ENCODE data around the gene NOSIP. TPM values are rescaled to one million over a fixed set of nuclear protein-coding genes. Genes with fewer than 3 reads are reported as not detected.

NOSIP gene
- total and polyA plus RNA-seq, 5 donors from 2014 or later: 124 to 385 (median 280) TPM

GRCh38 chr19:49566302-49566701 lies 14.1 kb downstream of the NOSIP start:
- Histone ChIP-seq H3K4me3 (ENCODE audit: low read depth, low read length) (peak overlapping the region; percentile 62), H3K4me1 (ENCODE audit: control insufficient read depth, insufficient read depth, low read length, poor library complexity, severe bottlenecking) (peaks cover 96% of the 10 kb centered on the region), H3K36me3 (ENCODE audit: control insufficient read depth, insufficient read depth, low read length) (no peaks in the 10 kb centered on the region), H3K27ac (ENCODE audit: insufficient read depth, low read length, poor library complexity, severe bottlenecking) (peak overlapping the region; percentile 47), H3K9me3 (ENCODE audit: control insufficient read depth in 2 of 2, low read length in 2 of 2) (no peaks in the 10 kb centered on the region), H3K27me3 (ENCODE audit: control insufficient read depth, insufficient read depth, low read length) (no peaks in the 10 kb centered on the region)
- Mint-ChIP-seq H3K4me1 (peaks cover 33 to 93% (median 63%) of the 10 kb centered on the region in 4 donors), H3K27me3 (no peaks in the 10 kb centered on the region), H3K27ac (peak overlapping the region; percentile 89 to 96 (median 96)), H3K4me3 (peak overlapping the region; percentile 49 to 74 (median 71)), H3K9me3 (no peaks in the 10 kb centered on the region), H3K36me3 (peaks cover 14% of the 10 kb centered on the region)
- DNase-seq: peak in 1 of 3 donors; percentile 60
- no peak for ATAC-seq (ENCODE audit: low read depth in 2 of 2)

GRCh38 chr19:49565261-49565660 lies 15.1 kb downstream of the NOSIP start:
- H3K4me3 ChIP-seq (ENCODE audit: low read depth, low read length): peak overlapping the region; percentile 29
- Mint-ChIP-seq H3K4me3 (peak overlapping the region; percentile 55 to 79 (median 71)), H3K27me3 (no peaks in the 10 kb centered on the region), H3K9me3 (no peaks in the 10 kb centered on the region), H3K36me3 (peaks cover 18% of the 10 kb centered on the region), H3K4me1 (peaks cover 35 to 95% (median 64%) of the 10 kb centered on the region in 4 donors), H3K27ac (peak overlapping the region; percentile 96 to 97 (median 96))
- peak overlapping the region; percentile 79 for H3K27ac ChIP-seq (ENCODE audit: insufficient read depth, low read length, poor library complexity, severe bottlenecking)
- H3K4me1 ChIP-seq (ENCODE audit: control insufficient read depth, insufficient read depth, low read length, poor library complexity, severe bottlenecking): peaks cover 96% of the 10 kb centered on the region
- H3K9me3 ChIP-seq (ENCODE audit: control insufficient read depth in 2 of 2, low read length in 2 of 2): no peaks in the 10 kb centered on the region
- no peak for ATAC-seq (ENCODE audit: low read depth in 2 of 2)
- H3K36me3 ChIP-seq (ENCODE audit: control insufficient read depth, insufficient read depth, low read length): no peaks in the 10 kb centered on the region
- H3K27me3 ChIP-seq (ENCODE audit: control insufficient read depth, insufficient read depth, low read length): no peaks in the 10 kb centered on the region
- DNase-seq: no peak

GRCh38 chr19:49564616-49565045 lies 15.7 kb downstream of the NOSIP start:
- Histone ChIP-seq H3K27me3 (ENCODE audit: control insufficient read depth, insufficient read depth, low read length) (no peaks in the 10 kb centered on the region), H3K27ac (ENCODE audit: insufficient read depth, low read length, poor library complexity, severe bottlenecking) (peak overlapping the region; percentile 79), H3K4me1 (ENCODE audit: control insufficient read depth, insufficient read depth, low read length, poor library complexity, severe bottlenecking) (peaks cover 96% of the 10 kb centered on the region), H3K9me3 (ENCODE audit: control insufficient read depth in 2 of 2, low read length in 2 of 2) (no peaks in the 10 kb centered on the region), H3K4me3 (ENCODE audit: low read depth, low read length) (peak overlapping the region; percentile 29), H3K36me3 (ENCODE audit: control insufficient read depth, insufficient read depth, low read length) (no peaks in the 10 kb centered on the region)
- peak overlapping the region; percentile 16 to 79 (median 64) for H3K4me3 Mint-ChIP-seq
- H3K27ac Mint-ChIP-seq: peak overlapping the region; percentile 96 to 97 (median 96)
- H3K9me3 Mint-ChIP-seq: no peaks in the 10 kb centered on the region
- DNase-seq: peak in 2 of 3 donors; percentile 39 to 56
- peak; percentile 44 to 50 for ATAC-seq (ENCODE audit: low read depth in 2 of 2)
- H3K4me1 Mint-ChIP-seq: peaks cover 31 to 95% (median 63%) of the 10 kb centered on the region in 4 donors
- no peaks in the 10 kb centered on the region for H3K27me3 Mint-ChIP-seq
- peaks cover 20% of the 10 kb centered on the region for H3K36me3 Mint-ChIP-seq

GRCh38 chr19:49560358-49560900 lies 19.9 kb downstream of the NOSIP start:
- no peaks in the 10 kb centered on the region for H3K9me3 Mint-ChIP-seq
- Histone ChIP-seq H3K36me3 (ENCODE audit: control insufficient read depth, insufficient read depth, low read length) (peaks cover 20% of the 10 kb centered on the region), H3K4me1 (ENCODE audit: control insufficient read depth, insufficient read depth, low read length, poor library complexity, severe bottlenecking) (peaks cover 97% of the 10 kb centered on the region), H3K4me3 (ENCODE audit: low read depth, low read length) (peak overlapping the region; percentile 34), H3K9me3 (ENCODE audit: control insufficient read depth in 2 of 2, low read length in 2 of 2) (no peaks in the 10 kb centered on the region), H3K27me3 (ENCODE audit: control insufficient read depth, insufficient read depth, low read length) (no peaks in the 10 kb centered on the region), H3K27ac (ENCODE audit: insufficient read depth, low read length, poor library complexity, severe bottlenecking) (peak overlapping the region; percentile 79)
- peaks cover 40% of the 10 kb centered on the region for H3K36me3 Mint-ChIP-seq
- H3K4me3 Mint-ChIP-seq: peak overlapping the region; percentile 89 to 91 (median 90)
- no peaks in the 10 kb centered on the region for H3K27me3 Mint-ChIP-seq
- peak overlapping the region; percentile 96 to 97 (median 97) for H3K27ac Mint-ChIP-seq
- ATAC-seq (ENCODE audit: low read depth in 2 of 2) (peak in 1 of 2 donors; percentile 25), DNase-seq (peak in 1 of 3 donors; percentile 56)
- peaks cover 26 to 85% (median 53%) of the 10 kb centered on the region in 4 donors for H3K4me1 Mint-ChIP-seq

DNA sequence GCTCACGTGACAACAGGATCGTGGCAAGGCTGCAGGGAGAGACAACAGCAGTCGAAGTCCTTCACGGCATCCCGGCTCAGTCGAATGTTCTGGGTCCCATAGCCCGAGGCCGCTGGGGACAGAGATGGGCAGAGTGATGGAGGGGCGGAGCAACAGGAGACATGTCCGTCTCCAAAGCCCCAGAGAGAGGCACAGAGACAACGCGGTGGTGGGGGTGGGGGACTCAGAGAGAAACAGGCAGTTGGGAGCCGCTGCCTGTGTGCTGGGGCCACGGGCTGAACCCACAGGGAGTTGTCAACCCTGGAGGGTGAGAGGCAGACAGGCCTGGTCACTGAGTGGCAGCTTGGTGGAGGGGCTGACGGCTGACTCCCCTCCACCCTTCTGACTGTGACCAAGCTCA lies 20.4 kb downstream of the NOSIP start:
- peak overlapping the region; percentile 71 for H3K4me3 ChIP-seq (ENCODE audit: low read depth, low read length)
- peak overlapping the region; percentile 79 for H3K27ac ChIP-seq (ENCODE audit: insufficient read depth, low read length, poor library complexity, severe bottlenecking)
- H3K9me3 Mint-ChIP-seq: no peaks in the 10 kb centered on the region

DNA sequence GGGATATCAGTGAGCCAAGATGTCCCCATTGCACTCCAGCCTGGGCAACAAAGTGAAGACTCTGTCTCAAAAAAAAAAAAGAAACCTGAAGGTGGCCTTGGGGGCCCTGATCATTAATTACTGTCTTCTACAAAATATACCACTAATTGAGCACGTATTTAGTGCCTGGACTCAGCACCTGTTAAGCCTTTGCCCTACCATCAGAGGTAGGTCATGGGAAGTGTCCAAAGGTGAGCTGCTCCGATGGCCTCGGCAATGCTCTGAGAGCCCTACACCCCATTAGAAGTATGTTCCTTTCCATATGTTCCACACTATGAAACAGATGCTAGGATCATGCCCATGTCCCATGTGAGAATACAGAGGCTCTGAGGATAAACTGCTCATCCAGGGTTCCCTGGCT lies 20.9 kb downstream of the NOSIP start:
- Mint-ChIP-seq H3K9me3 (no peaks in the 10 kb centered on the region), H3K27me3 (no peaks in the 10 kb centered on the region), H3K36me3 (peaks cover 40% of the 10 kb centered on the region), H3K4me1 (peaks cover 22 to 85% (median 51%) of the 10 kb centered on the region in 4 donors), H3K4me3 (peak overlapping the region; percentile 89 to 91 (median 90)), H3K27ac (peak overlapping the region; percentile 96 to 97 (median 97))
- H3K36me3 ChIP-seq (ENCODE audit: control insufficient read depth, insufficient read depth, low read length): peaks cover 22% of the 10 kb centered on the region
- peak overlapping the region; percentile 79 for H3K27ac ChIP-seq (ENCODE audit: insufficient read depth, low read length, poor library complexity, severe bottlenecking)
- no peaks in the 10 kb centered on the region for H3K9me3 ChIP-seq (ENCODE audit: control insufficient read depth in 2 of 2, low read length in 2 of 2)
- peak overlapping the region; percentile 71 for H3K4me3 ChIP-seq (ENCODE audit: low read depth, low read length)
- peaks cover 97% of the 10 kb centered on the region for H3K4me1 ChIP-seq (ENCODE audit: control insufficient read depth, insufficient read depth, low read length, poor library complexity, severe bottlenecking)
- no peaks in the 10 kb centered on the region for H3K27me3 ChIP-seq (ENCODE audit: control insufficient read depth, insufficient read depth, low read length)
- DNase-seq (no peak), ATAC-seq (ENCODE audit: low read depth in 2 of 2) (no peak)

More for the DNA sequence above, 20.4 kb downstream of the NOSIP start:
- Mint-ChIP-seq H3K27ac (peak overlapping the region; percentile 96 to 97 (median 97)), H3K4me3 (peak overlapping the region; percentile 89 to 91 (median 90)), H3K4me1 (peaks cover 26 to 85% (median 51%) of the 10 kb centered on the region in 4 donors), H3K36me3 (peaks cover 41% of the 10 kb centered on the region), H3K27me3 (no peaks in the 10 kb centered on the region)
- Histone ChIP-seq H3K27me3 (ENCODE audit: control insufficient read depth, insufficient read depth, low read length) (no peaks in the 10 kb centered on the region), H3K36me3 (ENCODE audit: control insufficient read depth, insufficient read depth, low read length) (peaks cover 22% of the 10 kb centered on the region), H3K4me1 (ENCODE audit: control insufficient read depth, insufficient read depth, low read length, poor library complexity, severe bottlenecking) (peaks cover 97% of the 10 kb centered on the region), H3K9me3 (ENCODE audit: control insufficient read depth in 2 of 2, low read length in 2 of 2) (no peaks in the 10 kb centered on the region)
- DNase-seq (no peak), ATAC-seq (ENCODE audit: low read depth in 2 of 2) (no peak)

DNA sequence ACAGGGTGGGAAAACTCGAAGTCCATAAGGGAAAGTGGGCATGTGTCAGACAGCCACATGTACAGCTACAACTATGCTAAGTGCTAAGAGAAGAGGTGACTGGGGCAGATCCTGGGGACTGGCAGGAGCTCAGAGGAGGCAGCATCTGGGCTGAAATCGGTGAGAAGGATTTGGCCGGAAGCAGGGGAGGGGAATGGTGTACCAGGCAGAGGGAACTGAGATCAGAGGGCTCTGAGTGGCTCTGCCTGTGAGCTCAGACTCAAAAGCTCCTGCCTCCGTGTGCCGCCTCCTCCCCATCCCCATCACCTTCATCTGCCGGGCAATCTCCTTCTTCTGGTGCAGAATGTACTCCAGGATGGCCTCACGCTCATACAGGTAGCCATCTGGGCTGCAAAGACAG lies 21.8 kb downstream of the NOSIP start:
- Mint-ChIP-seq H3K27ac (peak overlapping the region; percentile 96 to 97 (median 97)), H3K36me3 (peaks cover 44% of the 10 kb centered on the region), H3K9me3 (peaks cover 0 to 1% (median 0%) of the 10 kb centered on the region in 7 donors), H3K27me3 (no peaks in the 10 kb centered on the region), H3K4me1 (peaks cover 21 to 87% (median 51%) of the 10 kb centered on the region in 4 donors), H3K4me3 (peak overlapping the region; percentile 89 to 91 (median 90))
- peaks cover 96% of the 10 kb centered on the region for H3K4me1 ChIP-seq (ENCODE audit: control insufficient read depth, insufficient read depth, low read length, poor library complexity, severe bottlenecking)
- H3K36me3 ChIP-seq (ENCODE audit: control insufficient read depth, insufficient read depth, low read length): peaks cover 22% of the 10 kb centered on the region
- peak overlapping the region; percentile 79 for H3K27ac ChIP-seq (ENCODE audit: insufficient read depth, low read length, poor library complexity, severe bottlenecking)
- no peak for DNase-seq
- H3K9me3 ChIP-seq (ENCODE audit: control insufficient read depth in 2 of 2, low read length in 2 of 2): no peaks in the 10 kb centered on the region
- no peak for ATAC-seq (ENCODE audit: low read depth in 2 of 2)
- peak overlapping the region; percentile 71 for H3K4me3 ChIP-seq (ENCODE audit: low read depth, low read length)
- H3K27me3 ChIP-seq (ENCODE audit: control insufficient read depth, insufficient read depth, low read length): no peaks in the 10 kb centered on the region

Measured in CD4-positive, CD25-positive, alpha-beta regulatory T cell (primary cell).